GM19328 (cell line): ENCODE measurements around the gene FKTN.

Experiments used
- ATAC-seq: cut with Tn5 transposase; IDR thresholded peaks from one replicate; pipeline ENCODE4 v1.9.1; 2021; ENCODE audit warnings: mild to moderate bottlenecking, moderate library complexity; ENCODE audit not compliant: unreplicated experiment

FKTN gene

GRCh38 chr9:105632807-105633206, 74.9 kb downstream of the FKTN start:
- ATAC-seq: no peak

GRCh38 chr9:105633411-105633810, 75.5 kb downstream of the FKTN start:
- ATAC-seq: no peak

- no peak for ATAC-seq
Observed at GRCh38 chr9:105636331-105636730, 78.4 kb downstream of the FKTN start.

- ATAC-seq: no peak
Observed at GRCh38 chr9:105637787-105638395, 80.0 kb downstream of the FKTN start.

GRCh38 chr9:105639936-105640335, 82.0 kb downstream of the FKTN start:
- ATAC-seq: no peak

- ATAC-seq: no peak
Observed at GRCh38 chr9:105643795-105644194, 85.9 kb downstream of the FKTN start.

GRCh38 chr9:105646879-105647594, 89.1 kb downstream of the FKTN start:
- no peak for ATAC-seq

GRCh38 chr9:105647595-105648349, 89.8 kb downstream of the FKTN start:
- no peak for ATAC-seq

GRCh38 chr9:105651806-105652205, 93.9 kb downstream of the FKTN start:
- no peak for ATAC-seq

GRCh38 chr9:105656131-105656921, 98.4 kb downstream of the FKTN start:
- ATAC-seq: no peak

- no peak for ATAC-seq
Observed at GRCh38 chr9:105658351-105658750, 100.4 kb downstream of the FKTN start.

- no peak for ATAC-seq
Observed at GRCh38 chr9:105661011-105661410, 103.1 kb downstream of the FKTN start.

- ATAC-seq: peak; percentile 87
Observed at GRCh38 chr9:105662184-105663104, 104.5 kb downstream of the FKTN start, which contains the start of gene TAL2. TSS of gene TAL2 (plus strand) at chr9:105662457. CDS start at chr9:105662497, 40 bp downstream.

- ATAC-seq: no peak
Observed at GRCh38 chr9:105663914-105664313, 106.0 kb downstream of the FKTN start.

GRCh38 chr9:105667867-105668266, 109.9 kb downstream of the FKTN start:
- no peak for ATAC-seq

GRCh38 chr9:105670315-105670714, 112.4 kb downstream of the FKTN start:
- no peak for ATAC-seq

GRCh38 chr9:105670775-105671174, 112.8 kb downstream of the FKTN start:
- ATAC-seq: no peak

- ATAC-seq: no peak
Observed at GRCh38 chr9:105672711-105673234, 114.8 kb downstream of the FKTN start.

GRCh38 chr9:105673850-105674387, 116.0 kb downstream of the FKTN start:
- ATAC-seq: no peak
